Measurements from ENCODE around the gene SIGMAR1.

SIGMAR1 gene

DNA sequence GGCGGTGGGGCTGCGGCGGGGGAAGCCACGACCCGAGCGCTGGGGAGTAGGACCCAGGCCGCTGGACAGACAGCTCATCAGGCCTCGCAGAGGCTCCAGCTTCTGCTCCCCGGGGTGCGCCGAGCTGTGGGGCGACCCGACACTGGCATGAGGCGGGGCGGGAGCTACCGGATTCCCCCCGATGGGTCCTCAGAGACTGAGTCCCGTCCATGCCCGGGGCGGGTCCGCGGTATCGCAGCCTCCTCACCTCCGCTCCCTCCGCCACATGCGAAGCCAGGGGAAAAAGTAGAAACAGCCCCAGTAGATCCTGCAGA, 27.4 kb upstream of the SIGMAR1 start:
- Histone ChIP-seq H3K4me3 (ENCODE audit: low read length) (peak overlapping the region; percentile 46), H3K9me3 (ENCODE audit: low read length) (no peaks in the 10 kb centered on the region), H3K27me3 (ENCODE audit: insufficient read depth, low read length) (no peaks in the 10 kb centered on the region), H2AFZ (ENCODE audit: low read depth, low read length) (peak overlapping the region; percentile 52), H3K4me1 (ENCODE audit: insufficient read depth, low read length) (peaks cover 7% of the 10 kb centered on the region), H3K36me3 (ENCODE audit: insufficient read depth, low read length) (no peaks in the 10 kb centered on the region)

GRCh38 chr9:34664281-34665066, 26.9 kb upstream of the SIGMAR1 start:
- Histone ChIP-seq H3K36me3 (ENCODE audit: insufficient read depth, low read length) (no peaks in the 10 kb centered on the region), H3K27me3 (ENCODE audit: insufficient read depth, low read length) (no peaks in the 10 kb centered on the region), H3K4me1 (ENCODE audit: insufficient read depth, low read length) (peaks cover 7% of the 10 kb centered on the region), H2AFZ (ENCODE audit: low read depth, low read length) (peak overlapping the region; percentile 52), H3K9me3 (ENCODE audit: low read length) (no peaks in the 10 kb centered on the region), H3K4me3 (ENCODE audit: low read length) (peak overlapping the region; percentile 46)

- H3K4me1 ChIP-seq (ENCODE audit: insufficient read depth, low read length), result peaks cover 7% of the 10 kb centered on the region
- no peaks in the 10 kb centered on the region for H3K27me3 ChIP-seq (ENCODE audit: insufficient read depth, low read length)
- H2AFZ ChIP-seq (ENCODE audit: low read depth, low read length), result no peak overlapping the region
- no peak overlapping the region for H3K4me3 ChIP-seq (ENCODE audit: low read length)
- H3K9me3 ChIP-seq (ENCODE audit: low read length), result no peaks in the 10 kb centered on the region
- H3K36me3 ChIP-seq (ENCODE audit: insufficient read depth, low read length), result no peaks in the 10 kb centered on the region
Measured at GRCh38 chr9:34663303-34663605, 25.7 kb upstream of the SIGMAR1 start.

DNA sequence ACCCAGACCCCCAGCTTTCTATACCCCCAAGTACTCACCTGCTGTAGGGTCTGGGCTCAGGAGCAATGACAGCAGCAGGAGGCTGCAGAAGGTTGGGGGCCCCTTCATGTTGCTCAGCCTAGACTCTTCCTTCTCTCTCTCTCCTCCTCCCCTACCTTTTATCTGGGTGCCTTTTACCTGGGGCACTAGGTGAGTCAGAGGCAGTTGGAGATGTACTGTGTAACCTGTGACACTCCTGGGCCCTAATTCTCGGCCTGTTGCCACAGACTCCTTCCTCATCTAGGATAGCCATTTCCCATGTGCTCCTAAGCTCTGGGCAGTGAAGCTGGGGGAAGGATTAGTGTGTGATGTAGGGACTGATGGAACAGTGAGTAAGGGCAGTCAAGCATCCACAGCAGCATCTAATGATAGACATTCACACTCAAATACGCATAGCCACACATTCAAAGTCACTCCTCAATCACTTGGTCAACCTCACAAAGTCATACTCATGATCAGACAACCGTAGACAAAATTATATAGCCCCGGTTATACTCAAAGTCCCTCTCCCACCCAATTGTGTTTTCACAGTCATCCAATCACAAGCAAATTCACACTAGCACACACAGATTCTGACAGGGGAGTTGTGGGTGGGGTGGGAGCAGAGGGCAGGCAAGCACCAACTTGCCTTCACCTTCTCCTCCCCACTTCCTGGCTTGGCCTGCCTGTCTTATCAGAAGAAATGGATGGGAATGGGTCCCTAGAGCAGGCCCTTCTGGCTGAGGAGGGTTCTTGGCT, 25.1 kb upstream of the SIGMAR1 start, which contains the start of gene CCL27:
Gene CCL27 (minus strand): TSS at position 132 of the 777 bp plus-strand sequence. CDS start 24 bp downstream, at position 108.
- H3K9me3 ChIP-seq (ENCODE audit: low read length), result no peaks in the 10 kb centered on the region
- H3K27me3 ChIP-seq (ENCODE audit: insufficient read depth, low read length), result no peaks in the 10 kb centered on the region
- H3K4me1 ChIP-seq (ENCODE audit: insufficient read depth, low read length), result peaks cover 7% of the 10 kb centered on the region
- no peak within 1 kb of the TSS for H2AFZ ChIP-seq (ENCODE audit: low read depth, low read length)
- no peak within 1 kb of the TSS for H3K4me3 ChIP-seq (ENCODE audit: low read length)
- H3K36me3 ChIP-seq (ENCODE audit: insufficient read depth, low read length), result no peaks in the 10 kb centered on the region

- H3K9me3 ChIP-seq (ENCODE audit: low read length), result no peaks in the 10 kb centered on the region
- H3K4me3 ChIP-seq (ENCODE audit: low read length), result no peak overlapping the region
- H3K27me3 ChIP-seq (ENCODE audit: insufficient read depth, low read length), result no peaks in the 10 kb centered on the region
- H3K36me3 ChIP-seq (ENCODE audit: insufficient read depth, low read length), result no peaks in the 10 kb centered on the region
- peaks cover under 1% of the 10 kb centered on the region for H3K4me1 ChIP-seq (ENCODE audit: insufficient read depth, low read length)
- no peak overlapping the region for H2AFZ ChIP-seq (ENCODE audit: low read depth, low read length)
Measured at GRCh38 chr9:34659592-34660253, 22.1 kb upstream of the SIGMAR1 start.

GRCh38 chr9:34658461-34658860, 20.9 kb upstream of the SIGMAR1 start:
- Histone ChIP-seq H3K4me3 (ENCODE audit: low read length) (no peak overlapping the region), H2AFZ (ENCODE audit: low read depth, low read length) (no peak overlapping the region), H3K4me1 (ENCODE audit: insufficient read depth, low read length) (peaks cover 7% of the 10 kb centered on the region), H3K27me3 (ENCODE audit: insufficient read depth, low read length) (no peaks in the 10 kb centered on the region), H3K9me3 (ENCODE audit: low read length) (no peaks in the 10 kb centered on the region), H3K36me3 (ENCODE audit: insufficient read depth, low read length) (no peaks in the 10 kb centered on the region)

- H3K4me3 ChIP-seq (ENCODE audit: low read length), result no peak overlapping the region
- no peaks in the 10 kb centered on the region for H3K36me3 ChIP-seq (ENCODE audit: insufficient read depth, low read length)
- no peaks in the 10 kb centered on the region for H3K9me3 ChIP-seq (ENCODE audit: low read length)
- peaks cover 20% of the 10 kb centered on the region for H3K4me1 ChIP-seq (ENCODE audit: insufficient read depth, low read length)
- H3K27me3 ChIP-seq (ENCODE audit: insufficient read depth, low read length), result no peaks in the 10 kb centered on the region
- no peak overlapping the region for H2AFZ ChIP-seq (ENCODE audit: low read depth, low read length)
Measured at GRCh38 chr9:34656992-34657391, 19.4 kb upstream of the SIGMAR1 start.

DNA sequence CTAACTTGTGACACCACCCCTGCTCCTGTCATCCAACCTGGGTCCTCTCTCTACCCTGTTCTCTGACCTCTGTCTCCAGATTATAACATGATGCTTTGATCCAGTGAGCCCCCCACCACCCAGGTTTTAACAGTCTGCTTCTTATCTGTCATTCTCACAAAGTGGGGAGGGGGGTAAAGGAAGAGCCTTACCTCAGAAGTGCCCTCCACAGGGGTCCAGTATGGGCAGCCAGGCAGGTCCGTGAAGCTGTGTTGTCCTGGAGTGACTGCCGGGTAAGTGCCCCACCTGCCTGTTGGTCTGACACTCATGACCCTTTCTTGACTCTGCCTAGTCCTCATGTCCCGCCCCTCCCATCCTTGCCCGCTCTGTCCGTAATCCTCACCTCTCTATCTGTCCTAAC, 17.8 kb upstream of the SIGMAR1 start:
- no peak overlapping the region for H2AFZ ChIP-seq (ENCODE audit: low read depth, low read length)
- peaks cover 32% of the 10 kb centered on the region for H3K4me1 ChIP-seq (ENCODE audit: insufficient read depth, low read length)
- H3K4me3 ChIP-seq (ENCODE audit: low read length), result no peak overlapping the region
- H3K9me3 ChIP-seq (ENCODE audit: low read length), result no peaks in the 10 kb centered on the region
- H3K36me3 ChIP-seq (ENCODE audit: insufficient read depth, low read length), result no peaks in the 10 kb centered on the region
- no peaks in the 10 kb centered on the region for H3K27me3 ChIP-seq (ENCODE audit: insufficient read depth, low read length)

DNA sequence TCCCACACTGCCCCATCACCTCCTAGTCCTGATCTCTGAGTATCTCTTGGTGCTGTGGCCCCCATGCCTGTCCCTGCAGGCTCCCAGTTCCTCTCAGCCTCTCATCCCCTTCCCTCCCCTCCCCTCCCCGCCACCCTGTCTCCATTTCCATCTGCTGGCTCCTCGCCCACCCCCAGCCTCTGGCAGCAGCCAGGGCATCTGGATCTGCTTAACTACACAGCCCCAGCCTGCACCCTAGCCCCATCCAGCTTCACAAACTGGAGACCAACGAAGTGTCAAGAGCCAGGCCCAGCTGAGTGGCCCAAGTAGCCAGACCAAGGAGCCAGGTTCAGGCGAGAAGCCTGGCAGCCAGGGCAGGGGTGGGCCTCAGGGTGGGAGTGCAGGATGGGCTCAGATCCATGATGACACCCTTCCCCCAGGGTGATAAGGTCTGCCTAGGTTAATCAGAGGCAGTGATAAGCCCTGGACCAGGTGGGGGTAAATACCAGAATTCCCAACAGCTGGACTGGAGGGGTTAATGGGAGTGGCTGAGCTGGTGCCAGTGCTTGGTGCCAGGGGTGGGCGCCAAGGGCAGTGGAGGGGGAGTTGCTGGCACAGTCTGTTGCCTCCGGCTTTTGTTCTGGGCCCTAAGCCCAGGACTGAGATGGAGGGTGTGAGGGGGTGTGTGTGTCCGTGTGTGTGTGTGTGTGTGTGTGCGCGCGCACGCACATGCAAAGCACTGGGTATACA, 16.9 kb upstream of the SIGMAR1 start:
- H2AFZ ChIP-seq (ENCODE audit: low read depth, low read length), result no peak overlapping the region
- H3K4me1 ChIP-seq (ENCODE audit: insufficient read depth, low read length), result peaks cover 32% of the 10 kb centered on the region
- no peak overlapping the region for H3K4me3 ChIP-seq (ENCODE audit: low read length)
- no peaks in the 10 kb centered on the region for H3K9me3 ChIP-seq (ENCODE audit: low read length)
- no peaks in the 10 kb centered on the region for H3K27me3 ChIP-seq (ENCODE audit: insufficient read depth, low read length)
- peaks cover 3% of the 10 kb centered on the region for H3K36me3 ChIP-seq (ENCODE audit: insufficient read depth, low read length)

GRCh38 chr9:34653151-34654072, 15.8 kb upstream of the SIGMAR1 start:
- H3K9me3 ChIP-seq (ENCODE audit: low read length), result no peaks in the 10 kb centered on the region
- peaks cover 12% of the 10 kb centered on the region for H3K36me3 ChIP-seq (ENCODE audit: insufficient read depth, low read length)
- no peaks in the 10 kb centered on the region for H3K27me3 ChIP-seq (ENCODE audit: insufficient read depth, low read length)
- H2AFZ ChIP-seq (ENCODE audit: low read depth, low read length), result no peak overlapping the region
- peaks cover 32% of the 10 kb centered on the region for H3K4me1 ChIP-seq (ENCODE audit: insufficient read depth, low read length)
- no peak overlapping the region for H3K4me3 ChIP-seq (ENCODE audit: low read length)

GRCh38 chr9:34652602-34653000, 15.0 kb upstream of the SIGMAR1 start:
- peak overlapping the region; percentile 51 for H3K4me3 ChIP-seq (ENCODE audit: low read length)
- peaks cover 37% of the 10 kb centered on the region for H3K4me1 ChIP-seq (ENCODE audit: insufficient read depth, low read length)
- H2AFZ ChIP-seq (ENCODE audit: low read depth, low read length), result no peak overlapping the region
- H3K9me3 ChIP-seq (ENCODE audit: low read length), result no peaks in the 10 kb centered on the region
- no peaks in the 10 kb centered on the region for H3K27me3 ChIP-seq (ENCODE audit: insufficient read depth, low read length)
- H3K36me3 ChIP-seq (ENCODE audit: insufficient read depth, low read length), result peaks cover 13% of the 10 kb centered on the region
